ENCODE measurements around the gene SULT1A1.
A peak's percentile ranks its signal among the peaks of the same experiment; 100 is the strongest.
"Not testable (repeated sequence)": the region's sequence is repeated elsewhere in the genome, so short reads cannot be mapped to it uniquely, and the experiment has no call there.

The SULT1A1 gene

DNA sequence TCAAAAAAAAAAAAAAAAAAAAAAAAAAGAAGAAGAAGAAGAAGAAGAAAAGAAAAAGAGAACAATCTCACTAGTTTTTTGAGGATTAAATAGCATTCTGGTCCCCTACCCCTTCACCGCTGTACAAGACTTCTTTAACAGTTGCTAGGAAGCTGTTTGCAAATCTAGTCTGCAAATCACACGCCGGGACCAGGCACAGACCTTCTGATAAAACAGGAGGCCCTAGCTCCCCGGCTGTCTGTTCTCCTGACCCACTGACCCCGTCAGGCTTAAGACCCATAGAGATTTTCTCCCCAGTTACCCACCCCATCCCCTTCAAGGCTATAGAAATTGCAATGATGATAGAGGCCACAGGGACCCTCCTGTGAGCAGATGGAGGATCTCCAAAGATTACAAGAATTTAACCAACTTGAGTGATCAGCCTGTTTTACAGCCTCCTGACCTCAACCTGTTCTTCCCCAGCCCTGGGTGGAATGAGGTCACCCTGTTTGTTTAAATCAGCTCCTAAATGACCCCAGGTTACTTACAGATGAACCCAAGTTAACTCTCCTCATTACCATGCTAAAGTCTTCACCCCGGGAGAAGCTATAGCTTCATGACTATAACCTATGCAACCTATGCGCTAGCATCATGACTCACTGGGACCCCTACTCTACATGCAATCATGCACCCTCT, 11.8 kb upstream of the SULT1A1 start:
- Histone ChIP-seq H3K27ac (peak overlapping the region; percentile 67), H3K4me3 (ENCODE audit: low read depth, low read length) (no peak overlapping the region), H3K27me3 (ENCODE audit: insufficient read depth, low read depth, severe bottlenecking) (no peaks in the 10 kb centered on the region), H3K9me3 (ENCODE audit: severe bottlenecking) (no peaks in the 10 kb centered on the region), H3K36me3 (no peaks in the 10 kb centered on the region)
- peak; percentile 82 for DNase-seq
- TF ChIP-seq, protein P1, sequence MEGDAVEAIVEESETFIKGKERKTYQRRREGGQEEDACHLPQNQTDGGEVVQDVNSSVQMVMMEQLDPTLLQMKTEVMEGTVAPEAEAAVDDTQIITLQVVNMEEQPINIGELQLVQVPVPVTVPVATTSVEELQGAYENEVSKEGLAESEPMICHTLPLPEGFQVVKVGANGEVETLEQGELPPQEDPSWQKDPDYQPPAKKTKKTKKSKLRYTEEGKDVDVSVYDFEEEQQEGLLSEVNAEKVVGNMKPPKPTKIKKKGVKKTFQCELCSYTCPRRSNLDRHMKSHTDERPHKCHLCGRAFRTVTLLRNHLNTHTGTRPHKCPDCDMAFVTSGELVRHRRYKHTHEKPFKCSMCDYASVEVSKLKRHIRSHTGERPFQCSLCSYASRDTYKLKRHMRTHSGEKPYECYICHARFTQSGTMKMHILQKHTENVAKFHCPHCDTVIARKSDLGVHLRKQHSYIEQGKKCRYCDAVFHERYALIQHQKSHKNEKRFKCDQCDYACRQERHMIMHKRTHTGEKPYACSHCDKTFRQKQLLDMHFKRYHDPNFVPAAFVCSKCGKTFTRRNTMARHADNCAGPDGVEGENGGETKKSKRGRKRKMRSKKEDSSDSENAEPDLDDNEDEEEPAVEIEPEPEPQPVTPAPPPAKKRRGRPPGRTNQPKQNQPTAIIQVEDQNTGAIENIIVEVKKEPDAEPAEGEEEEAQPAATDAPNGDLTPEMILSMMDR (IDR thresholded peaks at IDR 0.05; ENCODE audit: low read depth, low read length) = no peak

DNA sequence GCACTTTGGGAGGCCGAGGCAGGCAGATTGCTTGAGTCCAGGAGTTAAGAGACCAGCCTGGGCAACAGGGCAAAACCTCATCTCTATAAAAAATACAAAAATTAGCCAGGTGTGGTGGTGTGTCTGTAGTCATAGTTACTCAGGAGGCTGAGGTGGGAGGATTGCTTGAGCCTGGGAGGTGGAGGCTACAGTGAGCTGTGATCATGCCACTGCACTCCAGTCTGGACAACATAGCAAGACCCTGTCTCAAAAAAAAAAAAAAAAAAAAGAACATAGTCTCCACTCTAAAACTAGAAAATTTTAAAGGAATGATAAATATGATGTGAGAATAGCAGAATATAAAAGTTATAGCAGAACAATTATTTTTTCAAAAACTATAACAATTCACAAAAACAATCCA, 10.5 kb upstream of the SULT1A1 start:
- not testable (repeated sequence) for H3K27ac ChIP-seq; H3K9me3 ChIP-seq (ENCODE audit: severe bottlenecking); DNase-seq

DNA sequence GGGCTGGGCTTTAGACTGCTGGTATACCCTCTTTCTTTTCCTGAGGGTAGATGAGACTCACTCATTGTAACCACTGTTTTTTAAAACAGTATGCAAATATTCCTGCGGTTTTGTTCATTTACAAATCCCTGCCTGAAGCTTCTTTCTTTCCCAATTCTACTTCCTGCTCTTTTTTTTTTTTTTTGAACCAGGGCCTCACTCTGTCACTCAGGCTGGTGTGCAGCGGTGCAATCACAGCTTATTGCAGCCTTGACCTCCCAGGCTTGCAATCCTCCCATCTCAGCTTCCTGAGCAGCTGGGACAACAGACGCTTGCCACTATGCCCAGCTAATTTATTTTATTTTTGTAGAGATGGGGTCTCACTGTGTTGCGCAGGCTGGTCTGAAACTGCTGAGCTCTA, 8.0 kb upstream of the SULT1A1 start:
- peak; percentile 73 for DNase-seq
- peak overlapping the region; percentile 50 for H3K27ac ChIP-seq

More for the DNA sequence above, 10.5 kb upstream of the SULT1A1 start:
- not testable (repeated sequence) for H3K27me3 ChIP-seq (ENCODE audit: insufficient read depth, low read depth, severe bottlenecking); H3K36me3 ChIP-seq; H3K4me3 ChIP-seq (ENCODE audit: low read depth, low read length)

DNA sequence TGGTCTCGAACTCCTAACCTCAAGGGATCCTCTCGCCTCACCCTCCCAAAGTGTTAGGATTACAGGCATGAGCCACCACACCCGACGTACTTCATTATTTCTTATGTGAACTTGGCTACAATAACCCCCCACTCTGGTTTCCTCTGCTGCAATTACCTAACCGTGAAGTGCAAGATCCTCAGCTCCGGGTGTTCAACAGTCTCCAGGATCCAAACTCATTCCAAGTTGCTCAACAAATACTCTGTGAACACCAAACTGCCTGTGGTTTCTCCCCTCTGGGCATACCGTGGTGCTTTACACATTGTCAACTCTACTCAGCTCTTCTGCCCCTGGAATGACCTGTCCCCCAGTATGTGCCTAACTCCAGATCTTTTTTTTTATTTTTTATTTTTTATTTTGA, 6.8 kb upstream of the SULT1A1 start:
- no peak overlapping the region for H3K27ac ChIP-seq
- TF ChIP-seq, protein P1 (IDR thresholded peaks at IDR 0.05; ENCODE audit: low read depth, low read length) = no peak

More for the DNA sequence above, 8.0 kb upstream of the SULT1A1 start:
- Histone ChIP-seq H3K27me3 (ENCODE audit: insufficient read depth, low read depth, severe bottlenecking) (no peaks in the 10 kb centered on the region), H3K4me3 (ENCODE audit: low read depth, low read length) (no peak overlapping the region), H3K9me3 (ENCODE audit: severe bottlenecking) (no peaks in the 10 kb centered on the region), H3K36me3 (no peaks in the 10 kb centered on the region)
- TF ChIP-seq, protein P1 (IDR thresholded peaks at IDR 0.05; ENCODE audit: low read depth, low read length) = no peak

DNA sequence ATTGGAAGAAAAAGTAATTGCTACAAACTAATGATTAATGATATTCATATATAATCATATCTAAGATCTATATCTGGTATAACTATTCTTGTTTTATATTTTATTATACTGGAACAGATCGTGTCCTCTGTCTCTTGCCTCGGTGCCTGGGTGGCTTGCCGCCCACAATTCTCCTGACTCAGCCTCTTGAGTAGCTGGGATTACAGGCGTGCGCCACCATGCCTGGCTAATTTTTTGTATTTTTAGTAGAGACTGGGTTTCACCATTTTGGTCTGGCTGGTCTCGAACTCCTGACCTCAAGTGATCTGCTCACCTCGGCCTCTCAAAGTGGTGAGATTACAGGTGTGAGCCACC, 6.4 kb upstream of the SULT1A1 start:
- H3K27me3 ChIP-seq (ENCODE audit: insufficient read depth, low read depth, severe bottlenecking); DNase-seq; H3K9me3 ChIP-seq (ENCODE audit: severe bottlenecking); H3K27ac ChIP-seq; H3K36me3 ChIP-seq; H3K4me3 ChIP-seq (ENCODE audit: low read depth, low read length): not testable (repeated sequence)

More for the DNA sequence above, 6.8 kb upstream of the SULT1A1 start:
- no peak overlapping the region for H3K4me3 ChIP-seq (ENCODE audit: low read depth, low read length)
- H3K9me3 ChIP-seq (ENCODE audit: severe bottlenecking) = no peaks in the 10 kb centered on the region
- no peaks in the 10 kb centered on the region for H3K36me3 ChIP-seq
- no peaks in the 10 kb centered on the region for H3K27me3 ChIP-seq (ENCODE audit: insufficient read depth, low read depth, severe bottlenecking)
- DNase-seq = no peak

DNA sequence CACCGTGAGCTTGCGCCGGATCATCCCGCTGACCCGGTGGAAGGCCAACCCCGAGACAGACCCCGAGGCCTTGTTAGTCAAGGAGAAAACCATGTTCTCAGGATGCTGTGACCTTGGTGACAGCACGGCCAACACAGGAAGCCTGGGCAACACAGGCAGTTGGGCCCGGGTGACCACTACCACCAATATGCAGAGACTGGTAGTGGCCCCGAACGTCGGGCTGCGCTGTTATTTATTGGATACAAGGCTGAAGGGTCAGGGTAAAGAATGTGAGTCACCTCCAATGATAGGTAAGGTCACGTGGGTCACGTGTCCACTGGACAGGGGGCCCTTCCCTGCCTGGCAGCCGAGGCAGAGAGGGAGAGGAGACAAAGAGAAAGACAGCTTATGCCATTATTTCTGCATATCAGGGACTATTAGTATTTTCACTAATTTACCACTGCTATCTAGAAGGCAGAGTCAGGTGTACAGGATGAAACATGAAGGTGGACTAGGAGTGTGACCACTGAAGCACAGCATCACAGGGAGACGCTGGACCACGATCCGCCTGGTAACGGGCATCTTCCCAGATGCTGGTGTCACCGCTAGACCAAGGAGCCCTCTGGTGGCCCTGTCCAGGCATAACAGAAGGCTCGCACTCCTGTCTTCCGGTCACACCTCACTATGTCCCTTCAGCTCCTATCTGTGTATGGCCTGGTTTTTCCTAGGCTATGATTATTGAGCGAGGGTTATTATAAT, 5.8 kb upstream of the SULT1A1 start:
- peak; percentile 82 for DNase-seq

DNA sequence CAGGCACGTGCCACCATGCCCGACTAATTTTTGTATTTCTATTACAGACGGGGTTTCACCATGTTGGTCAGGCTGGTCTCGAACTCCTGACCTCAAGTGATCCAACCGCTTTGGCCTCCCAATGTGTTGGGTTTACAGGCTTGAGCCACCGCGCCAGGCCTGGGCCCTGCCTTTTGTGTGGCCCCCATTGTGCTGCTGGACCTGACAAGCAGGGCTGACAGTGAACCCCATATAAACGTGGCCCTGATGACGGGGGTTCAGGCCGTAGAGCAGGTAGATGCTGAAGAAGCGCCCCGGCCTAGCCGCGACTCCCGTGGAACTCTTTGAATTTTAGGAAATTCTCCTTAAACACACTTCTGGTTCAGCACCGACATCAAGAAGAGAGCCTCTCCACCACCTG, 4.7 kb upstream of the SULT1A1 start:
- H3K9me3 ChIP-seq (ENCODE audit: severe bottlenecking); H3K27ac ChIP-seq; DNase-seq; H3K36me3 ChIP-seq; H3K27me3 ChIP-seq (ENCODE audit: insufficient read depth, low read depth, severe bottlenecking); H3K4me3 ChIP-seq (ENCODE audit: low read depth, low read length): not testable (repeated sequence)

More for the DNA sequence above, 5.8 kb upstream of the SULT1A1 start:
- not testable (repeated sequence) for H3K27ac ChIP-seq; H3K4me3 ChIP-seq (ENCODE audit: low read depth, low read length); H3K36me3 ChIP-seq; H3K9me3 ChIP-seq (ENCODE audit: severe bottlenecking); H3K27me3 ChIP-seq (ENCODE audit: insufficient read depth, low read depth, severe bottlenecking)
- TF ChIP-seq, protein P1 (IDR thresholded peaks at IDR 0.05; ENCODE audit: low read depth, low read length) = peak; percentile 70

DNA sequence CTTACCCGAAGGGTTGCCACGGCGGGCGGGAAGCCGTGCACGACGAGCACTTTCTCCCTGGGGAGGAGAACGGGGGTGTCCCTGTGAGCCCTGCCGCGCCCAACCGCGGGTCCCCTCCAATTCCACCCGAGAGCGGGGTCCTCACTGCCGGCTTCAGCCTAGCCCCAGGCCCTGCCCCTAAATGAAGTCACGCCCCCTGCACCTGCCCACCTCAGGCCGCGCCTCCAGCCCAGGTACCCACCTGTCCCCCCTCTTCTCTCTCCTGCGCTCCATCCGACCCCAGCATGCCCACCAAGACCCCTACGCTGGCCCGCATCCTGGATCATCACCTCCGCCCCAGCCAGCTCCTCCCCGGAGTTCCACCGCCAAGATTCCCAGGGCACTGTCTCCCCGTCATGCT, 4.1 kb upstream of the SULT1A1 start:
- H3K27me3 ChIP-seq (ENCODE audit: insufficient read depth, low read depth, severe bottlenecking); H3K4me3 ChIP-seq (ENCODE audit: low read depth, low read length); H3K27ac ChIP-seq; H3K9me3 ChIP-seq (ENCODE audit: severe bottlenecking); DNase-seq; H3K36me3 ChIP-seq: not testable (repeated sequence)

DNA sequence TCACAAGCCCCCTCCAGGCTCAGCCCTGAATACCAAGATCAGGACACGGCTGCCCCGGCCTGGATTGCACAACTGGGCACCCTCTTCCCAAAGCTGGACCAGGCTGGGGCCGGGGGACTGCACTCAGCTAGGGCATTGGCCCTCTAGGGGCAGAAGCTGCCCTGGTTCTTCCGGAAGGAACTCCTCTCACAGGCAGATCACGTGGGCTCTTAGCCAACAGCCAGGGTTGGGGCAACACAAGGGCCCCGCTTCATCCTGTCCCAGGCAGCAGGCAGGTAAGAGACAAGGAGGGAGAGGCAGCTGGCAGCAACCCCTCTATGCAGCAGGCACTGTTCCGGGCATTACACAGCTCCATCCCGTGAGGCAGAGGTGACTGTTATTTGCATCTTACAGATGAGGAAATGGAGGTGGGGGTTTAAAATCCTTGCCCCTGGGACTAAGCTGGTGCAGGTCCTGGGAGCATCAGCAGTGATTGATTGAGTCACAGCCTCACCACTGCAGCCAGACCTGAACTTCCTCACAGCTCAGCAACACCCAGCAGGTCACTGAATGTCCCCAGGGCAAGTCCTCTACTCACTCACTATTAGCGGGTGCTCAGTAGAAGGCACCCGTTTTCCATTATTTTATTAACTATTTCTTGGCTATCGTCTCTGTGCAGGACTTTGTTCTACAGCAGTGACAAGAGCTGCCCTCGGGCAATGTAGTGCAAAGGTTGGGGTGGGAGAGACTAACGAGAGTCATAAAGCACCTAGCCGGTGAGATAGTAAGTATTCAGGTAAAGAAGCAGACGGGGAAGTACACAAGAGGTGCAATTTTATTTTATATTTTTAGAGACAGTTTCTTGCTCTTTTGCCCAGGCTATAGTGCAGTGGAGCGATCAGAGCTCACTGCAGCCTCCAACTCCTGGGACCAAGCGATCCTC, 2.8 kb upstream of the SULT1A1 start:
- H3K9me3 ChIP-seq (ENCODE audit: severe bottlenecking); H3K4me3 ChIP-seq (ENCODE audit: low read depth, low read length); DNase-seq; H3K36me3 ChIP-seq; H3K27ac ChIP-seq; H3K27me3 ChIP-seq (ENCODE audit: insufficient read depth, low read depth, severe bottlenecking): not testable (repeated sequence)
